ENCODE data around the gene LLGL1.

LLGL1 gene

GRCh38 chr17:18267366-18267765, 41.9 kb downstream of the LLGL1 start:
- in situ Hi-C loops (cut with HindIII; ENCODE audit: low sequenced_read_pairs), result no loop called here

- in situ Hi-C loops (cut with HindIII; ENCODE audit: low sequenced_read_pairs), result no loop called here
Observed at GRCh38 chr17:18267927-18268711, 42.7 kb downstream of the LLGL1 start.

- in situ Hi-C loops (cut with HindIII; ENCODE audit: low sequenced_read_pairs), result loop anchor here (5.0 to 10.0 kb wide), 3 partner anchors 42 to 165 kb away; partner anchors contain the start of genes MYO15A and TOP3A
Observed at GRCh38 chr17:18270046-18270931, 44.9 kb downstream of the LLGL1 start.

GRCh38 chr17:18277076-18277475, 51.6 kb downstream of the LLGL1 start:
- in situ Hi-C loops (cut with HindIII; ENCODE audit: low sequenced_read_pairs), result loop anchor here (10.0 kb wide), 1 partner anchor 172 kb away; the partner anchor contains the start of gene MYO15A

GRCh38 chr17:18278867-18279266, 53.4 kb downstream of the LLGL1 start:
- in situ Hi-C loops (cut with HindIII; ENCODE audit: low sequenced_read_pairs), result loop anchor here (10.0 kb wide), 1 partner anchor 174 kb away; the partner anchor contains the start of gene MYO15A

- in situ Hi-C loops (cut with HindIII; ENCODE audit: low sequenced_read_pairs), result no loop called here
Observed at GRCh38 chr17:18280249-18280648, 54.8 kb downstream of the LLGL1 start.

- in situ Hi-C loops (cut with HindIII; ENCODE audit: low sequenced_read_pairs), result no loop called here
Observed at GRCh38 chr17:18280766-18281371, 55.4 kb downstream of the LLGL1 start.

- in situ Hi-C loops (cut with HindIII; ENCODE audit: low sequenced_read_pairs), result no loop called here
Observed at GRCh38 chr17:18281788-18282187, 56.4 kb downstream of the LLGL1 start.

GRCh38 chr17:18285296-18285695, 59.9 kb downstream of the LLGL1 start:
- in situ Hi-C loops (cut with HindIII; ENCODE audit: low sequenced_read_pairs), result no loop called here

- in situ Hi-C loops (cut with HindIII; ENCODE audit: low sequenced_read_pairs), result no loop called here
Observed at GRCh38 chr17:18291718-18292540, 66.5 kb downstream of the LLGL1 start.
